ENCODE measurements around the gene CMTM8.

CMTM8 gene

DNA sequence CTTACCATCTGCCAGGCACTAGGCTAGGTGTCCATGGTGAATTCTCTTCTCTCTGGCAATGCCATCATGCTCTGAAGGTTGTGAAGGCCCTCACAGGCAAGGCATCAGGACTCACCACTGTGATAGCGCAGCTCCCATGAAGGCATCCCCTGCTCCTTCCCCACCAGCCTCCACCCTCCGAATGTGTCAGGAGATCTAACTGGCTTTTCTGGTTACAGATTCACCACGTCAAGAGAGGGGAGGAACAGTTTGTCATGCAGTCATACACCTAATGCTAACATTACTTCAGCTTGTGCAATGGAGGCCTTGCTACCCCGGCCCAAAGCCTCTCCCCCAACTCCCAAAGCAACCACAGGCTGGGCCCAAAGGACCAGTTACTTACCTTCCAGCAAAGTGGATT lies 8.9 kb upstream of the CMTM8 start:
- DNase-seq (ENCODE audit: low spot score): no peak

DNA sequence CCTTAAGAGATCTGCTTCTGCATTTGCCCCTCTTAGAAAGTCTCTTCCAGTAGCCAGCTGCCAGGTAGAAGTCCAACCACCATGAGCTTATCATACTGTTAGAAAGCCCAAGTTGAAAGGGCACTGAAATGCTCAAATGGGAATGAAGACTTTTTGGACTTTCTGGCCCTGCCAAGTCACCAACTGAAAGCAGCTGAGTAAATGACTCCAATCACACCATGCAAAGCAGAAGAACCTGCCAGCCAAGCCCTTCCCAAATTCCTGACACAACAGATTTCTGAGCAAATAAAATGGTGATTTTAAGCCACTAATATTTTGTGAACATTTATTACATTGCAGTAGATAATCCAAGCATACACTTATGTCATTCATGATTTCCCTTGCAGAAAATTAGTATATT lies 2.1 kb upstream of the CMTM8 start:
- DNase-seq (ENCODE audit: low spot score): no peak

- DNase-seq (ENCODE audit: low spot score): no peak
Observed at GRCh38 chr3:32237670-32238452, 619 bp upstream of the CMTM8 start.

DNA sequence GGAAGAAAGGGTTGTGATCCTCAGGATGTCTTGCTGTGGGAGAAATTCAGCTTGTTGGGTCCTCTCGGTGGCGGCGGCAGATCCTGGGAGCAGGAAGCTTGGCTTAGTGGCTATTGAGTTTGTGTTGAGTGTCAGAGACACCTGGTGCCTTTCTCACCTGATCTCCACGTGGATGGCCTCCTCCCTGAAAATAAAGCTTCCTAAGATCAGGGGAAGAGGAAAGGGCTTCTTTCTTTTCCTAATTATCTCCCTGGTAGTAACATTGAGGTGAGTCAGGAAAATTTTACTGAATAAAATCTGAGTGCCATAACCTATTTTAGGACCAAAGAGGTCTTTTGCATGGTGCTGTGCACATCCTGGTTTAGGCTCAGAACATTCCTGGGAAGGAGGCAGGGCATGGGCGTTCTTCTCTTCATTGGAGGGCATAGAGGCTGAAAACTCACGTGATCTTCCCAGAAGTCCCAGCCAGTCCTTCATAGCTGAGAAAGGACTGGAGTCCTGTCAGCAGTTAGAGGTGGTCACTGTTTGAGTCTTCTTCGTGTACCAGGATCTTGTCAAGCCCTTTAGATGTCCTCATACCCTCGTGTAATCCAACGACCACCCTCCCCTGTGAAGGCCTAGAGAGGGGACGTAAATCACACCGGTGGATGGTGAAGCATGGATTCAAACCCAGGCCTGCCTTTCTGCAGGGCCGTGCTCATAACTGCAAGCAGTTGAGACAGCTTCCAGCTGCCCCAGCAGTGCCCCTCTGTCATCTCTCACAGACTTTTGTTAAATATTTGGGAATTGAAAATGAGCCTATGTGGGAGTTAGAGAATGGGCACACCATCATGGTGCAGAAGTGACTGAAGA lies 1.1 kb downstream of the CMTM8 start:
- no peak for DNase-seq (ENCODE audit: low spot score)

- no peak for DNase-seq (ENCODE audit: low spot score)
Observed at GRCh38 chr3:32240159-32240545, 1.7 kb downstream of the CMTM8 start.

- DNase-seq (ENCODE audit: low spot score): no peak
Observed at GRCh38 chr3:32241100-32241499, 2.6 kb downstream of the CMTM8 start.

DNA sequence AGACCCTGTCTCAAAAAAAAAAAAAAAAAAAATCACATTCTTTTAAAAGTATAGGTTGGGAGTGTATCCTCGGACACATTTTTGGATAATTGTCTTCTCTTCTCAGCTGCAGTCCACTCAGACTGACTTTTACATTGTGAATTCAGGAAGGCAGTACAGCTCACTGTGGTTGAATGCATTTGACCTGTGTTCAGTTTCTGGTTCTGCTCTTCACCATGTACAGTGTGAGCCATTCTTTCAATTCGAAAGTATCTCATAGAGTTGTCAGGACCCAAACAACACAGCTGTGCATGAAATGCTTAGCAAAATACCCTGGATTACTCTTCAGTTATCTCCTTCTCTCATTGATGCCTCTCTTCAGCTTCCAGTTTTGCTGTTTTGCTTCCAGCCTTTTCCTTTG lies 5.0 kb downstream of the CMTM8 start:
- no peak for DNase-seq (ENCODE audit: low spot score)

- DNase-seq (ENCODE audit: low spot score): no peak
Observed at GRCh38 chr3:32245200-32245599, 6.7 kb downstream of the CMTM8 start.

- DNase-seq (ENCODE audit: low spot score): no peak
Observed at GRCh38 chr3:32246079-32246675, 7.7 kb downstream of the CMTM8 start.

- no peak for DNase-seq (ENCODE audit: low spot score)
Observed at GRCh38 chr3:32249184-32249782, 10.8 kb downstream of the CMTM8 start.

DNA sequence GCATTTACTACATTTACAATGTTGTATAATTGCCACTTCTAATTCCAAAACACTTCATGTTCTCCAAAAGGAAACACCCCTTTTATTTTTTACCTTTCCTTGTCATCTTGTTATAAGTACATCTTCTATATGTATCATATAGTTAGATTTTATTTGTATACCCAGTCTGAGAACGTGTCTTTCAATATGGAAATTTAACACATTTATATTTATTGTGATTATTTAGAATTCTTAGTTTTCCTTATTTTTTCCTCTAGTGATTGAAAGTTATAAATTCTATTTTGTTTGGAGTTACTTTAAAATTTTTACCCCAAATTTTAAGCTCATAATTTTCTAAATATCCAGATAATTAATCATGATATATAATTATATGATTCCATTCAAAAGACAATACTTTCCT lies 15.8 kb downstream of the CMTM8 start:
- DNase-seq (ENCODE audit: low spot score): no peak

GRCh38 chr3:32255345-32255744 lies 16.9 kb downstream of the CMTM8 start:
- no peak for DNase-seq (ENCODE audit: low spot score)

DNA sequence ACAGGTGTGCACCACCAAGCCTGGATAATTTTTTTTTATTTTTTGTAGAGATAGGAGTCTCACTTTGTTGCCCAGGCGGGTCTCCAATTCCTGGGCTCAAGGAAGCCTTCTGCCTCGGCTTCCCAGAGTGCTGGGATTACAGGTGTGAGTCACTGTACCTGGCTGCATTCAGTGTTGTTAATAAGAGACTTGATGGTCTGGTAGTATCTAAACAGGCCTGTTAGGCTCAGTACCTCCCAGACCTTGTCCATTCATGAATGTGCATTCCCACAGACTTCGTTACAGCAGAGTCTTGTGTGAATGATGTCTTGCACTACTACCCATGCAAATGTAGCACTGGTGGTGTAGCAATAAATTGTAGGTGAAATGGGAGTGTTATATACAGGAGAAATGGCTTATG lies 17.7 kb downstream of the CMTM8 start:
- DNase-seq (ENCODE audit: low spot score): no peak

DNA sequence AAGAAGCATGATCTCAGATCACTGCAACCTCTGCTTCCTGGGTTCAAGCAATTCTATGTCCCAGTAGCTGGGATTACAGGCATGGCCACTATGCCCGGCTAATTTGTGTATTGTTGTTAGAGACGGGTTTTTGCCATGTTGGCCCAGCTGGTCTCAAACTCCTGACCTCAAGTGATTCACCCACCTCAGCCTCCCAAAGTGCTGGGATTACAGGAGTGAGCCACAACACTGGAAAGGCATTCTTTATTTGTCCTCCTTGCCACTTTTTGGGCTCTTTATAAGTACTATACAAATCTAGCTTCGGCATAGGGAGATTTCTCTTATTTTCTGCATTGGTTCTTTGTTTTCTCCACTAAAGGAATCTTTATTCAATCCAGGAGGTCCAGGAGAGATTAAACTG lies 18.6 kb downstream of the CMTM8 start:
- no peak for DNase-seq (ENCODE audit: low spot score)

- no peak for DNase-seq (ENCODE audit: low spot score)
Observed at GRCh38 chr3:32257641-32258438, 19.4 kb downstream of the CMTM8 start.

- DNase-seq (ENCODE audit: low spot score): no peak
Observed at GRCh38 chr3:32258869-32259268, 20.4 kb downstream of the CMTM8 start.

- no peak for DNase-seq (ENCODE audit: low spot score)
Observed at GRCh38 chr3:32261545-32261944, 23.1 kb downstream of the CMTM8 start.

DNA sequence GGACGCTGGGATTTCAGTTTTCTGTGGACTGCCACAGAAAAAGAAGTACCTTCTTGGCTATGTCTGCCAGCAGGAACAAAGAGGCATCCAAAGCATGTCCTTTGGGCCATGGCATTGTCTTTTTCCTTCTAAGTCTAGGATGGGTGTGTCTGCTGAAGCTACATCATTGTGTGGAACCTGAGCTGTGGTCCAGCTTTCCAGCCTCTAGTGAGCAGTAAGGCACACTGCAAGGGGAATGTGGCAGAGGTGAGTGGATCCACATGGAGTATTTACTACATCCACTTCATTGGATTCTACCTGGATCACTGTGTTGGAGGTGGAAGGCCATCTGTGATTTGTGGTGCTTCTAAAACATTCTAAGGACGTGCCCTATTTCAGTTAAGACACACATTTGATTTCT lies 23.7 kb downstream of the CMTM8 start:
- no peak for DNase-seq (ENCODE audit: low spot score)

DNA sequence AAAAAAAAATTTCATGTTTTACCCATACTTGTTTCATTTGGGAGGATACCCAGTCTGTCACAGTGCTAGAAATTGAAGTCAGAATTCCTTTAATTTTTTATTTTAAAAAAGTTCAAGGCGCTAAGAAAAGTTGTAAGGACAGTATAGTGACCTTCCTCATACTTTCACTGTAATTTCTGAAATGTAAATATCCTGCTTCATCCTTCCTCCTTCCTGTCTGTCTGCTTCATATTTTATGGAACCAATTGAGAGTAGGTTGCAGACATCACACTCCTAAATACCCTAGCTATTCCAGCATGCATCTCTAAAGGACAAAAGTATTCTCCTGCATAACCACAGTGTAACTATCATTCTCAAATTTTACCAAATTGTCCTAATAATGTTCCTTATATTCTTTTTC lies 35.8 kb downstream of the CMTM8 start:
- DNase-seq (ENCODE audit: low spot score): no peak

- no peak for DNase-seq (ENCODE audit: low spot score)
Observed at GRCh38 chr3:32275506-32275905, 37.0 kb downstream of the CMTM8 start.

- no peak for DNase-seq (ENCODE audit: low spot score)
Observed at GRCh38 chr3:32276279-32276841, 37.9 kb downstream of the CMTM8 start.

Data from Ammon's horn (tissue), 1 donor.